Upper lobe of left lung (tissue), 6 donors: ENCODE results near the gene LIPH. TPM values are rescaled to one million over a fixed set of nuclear protein-coding genes. Genes with fewer than 3 reads are reported as not detected.

Experiments used
- ATAC-seq, 2 donors: fragments of 200-7000 bp; cut with Tn5 transposase; one replicate each; pipeline ENCODE4 v1.9.1; 2022; ENCODE audit warnings: mild to moderate bottlenecking in 2 of 2, moderate library complexity in 2 of 2; ENCODE audit not compliant: low FRiP score in 2 of 2
- DNase-seq, 2 donors: peaks; one replicate each; pipeline ENCODE4 v3.0.0-alpha.2; 2019 to 2020
- H3K27ac ChIP-seq, 4 donors: fragments of 200-600 bp; sonication (generic); one replicate each; pipeline ENCODE4 v1.5.1; 2016 to 2019
- H3K27me3 ChIP-seq, 4 donors: fragments of 200-600 bp; sonication (generic); one replicate each; pipeline ENCODE4 v1.5.1; 2017 to 2019
- H3K36me3 ChIP-seq, 4 donors: fragments of 200-600 bp; sonication (generic); one replicate each; pipeline ENCODE4 v1.5.1; 2016 to 2019
- H3K4me1 ChIP-seq, 4 donors: fragments of 200-600 bp; sonication (generic); one replicate each; pipeline ENCODE4 v1.5.1; 2018 to 2019
- H3K4me3 ChIP-seq, 4 donors: fragments of 200-600 bp; sonication (generic); one replicate each; pipeline ENCODE4 v1.5.1; 2017 to 2019; ENCODE audit warnings: mild to moderate bottlenecking in 2 of 4, moderate library complexity in 1 of 4
- H3K9me3 ChIP-seq, 4 donors: fragments of 200-600 bp; sonication (generic); one replicate each; pipeline ENCODE4 v1.5.1; 2018 to 2019
- EP300 ChIP-seq, 4 donors: sonication (generic); formaldehyde crosslinking; IDR thresholded peaks; one replicate each; pipeline ENCODE4 v1.5.1; 2017; ENCODE audit warnings: antibody characterized with exemption in 4 of 4, control low read depth in 2 of 4
- POLR2A ChIP-seq, 4 donors: fragments of 450-650 bp; IDR thresholded peaks; one replicate each; pipeline ENCODE4 v1.5.1; 2016 to 2017; ENCODE audit warnings: antibody characterized with exemption in 4 of 4, mild to moderate bottlenecking in 2 of 4
- POLR2AphosphoS5 ChIP-seq, 2 donors: sonication (generic); formaldehyde crosslinking; IDR thresholded peaks; one replicate each; pipeline ENCODE4 v1.5.1; 2017; ENCODE audit warnings: antibody characterized with exemption in 2 of 2
- WGBS, 2 donors: methylation state at CpG; one replicate each; pipeline ENCODE4 v1.1.5; 2017 to 2018; 5-methylcytosine and 5-hydroxymethylcytosine counted together
- total RNA-seq, 6 donors: library from RNA; depleted of rRNA in 4 of 6; stranded (reverse); fragments of >200 nt in 4 of 6; gene quantifications; one replicate each; pipeline versions ENCODE4 v1.1.0 to v1.2.1, GENCODE V29; 2016 to 2021
- TF ChIP-seq, protein P1 (sequence below), 6 experiments: fragments of 450-650 bp in 4 of 6; fragments of 200-600 bp in 2 of 6; sonication (generic) in 2 of 6; IDR thresholded peaks; one replicate each; pipeline ENCODE4 v1.5.1; 2016 to 2019; ENCODE audit warnings: antibody characterized with exemption in 6 of 6
- donor health status: DM: no; HTN: no; CAD: no; lungs with moderate emphysema.
- donor health status: DM: no; HTN: yes; CAD: no; lungs with severe emphysema.

The LIPH gene
- total RNA-seq, 6 donors from 2014 or later: 25.9 to 63.1 (median 42.3) TPM

DNA sequence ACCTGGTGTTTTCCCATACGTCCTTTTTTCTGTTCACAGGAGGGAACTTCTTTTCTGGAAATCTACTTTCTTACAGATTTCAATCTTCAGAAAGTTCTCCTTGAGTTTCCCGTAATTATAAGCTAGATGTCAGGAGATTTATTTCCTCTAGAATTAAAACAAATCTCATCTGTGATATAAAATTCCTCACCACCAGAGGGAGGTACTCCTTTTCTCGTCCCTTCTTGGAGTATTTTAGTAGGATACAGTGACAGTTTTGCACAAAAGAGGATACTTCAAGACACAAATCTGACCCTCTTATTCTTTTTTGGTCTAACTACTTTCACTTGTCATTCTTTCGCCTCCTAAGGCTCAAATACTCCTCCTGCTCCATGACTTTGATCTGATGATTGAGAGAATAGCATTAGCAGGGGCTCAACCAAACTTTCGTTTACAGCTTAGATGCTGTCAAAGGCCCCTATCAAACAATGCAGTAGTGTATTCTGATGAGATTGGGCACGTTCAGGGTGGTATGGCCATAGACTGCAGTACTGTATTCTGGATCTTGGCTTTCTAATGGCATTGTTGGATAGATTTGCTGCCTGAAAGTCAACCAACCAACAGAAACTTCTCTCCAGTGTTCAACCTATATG, 91.6 kb downstream of the LIPH start:
- peaks cover 0 to 22% (median 11%) of the 10 kb centered on the region in 4 donors for H3K36me3 ChIP-seq
- TF ChIP-seq POLR2AphosphoS5 (IDR thresholded peaks at IDR 0.05): no peak
- TF ChIP-seq, protein P1, sequence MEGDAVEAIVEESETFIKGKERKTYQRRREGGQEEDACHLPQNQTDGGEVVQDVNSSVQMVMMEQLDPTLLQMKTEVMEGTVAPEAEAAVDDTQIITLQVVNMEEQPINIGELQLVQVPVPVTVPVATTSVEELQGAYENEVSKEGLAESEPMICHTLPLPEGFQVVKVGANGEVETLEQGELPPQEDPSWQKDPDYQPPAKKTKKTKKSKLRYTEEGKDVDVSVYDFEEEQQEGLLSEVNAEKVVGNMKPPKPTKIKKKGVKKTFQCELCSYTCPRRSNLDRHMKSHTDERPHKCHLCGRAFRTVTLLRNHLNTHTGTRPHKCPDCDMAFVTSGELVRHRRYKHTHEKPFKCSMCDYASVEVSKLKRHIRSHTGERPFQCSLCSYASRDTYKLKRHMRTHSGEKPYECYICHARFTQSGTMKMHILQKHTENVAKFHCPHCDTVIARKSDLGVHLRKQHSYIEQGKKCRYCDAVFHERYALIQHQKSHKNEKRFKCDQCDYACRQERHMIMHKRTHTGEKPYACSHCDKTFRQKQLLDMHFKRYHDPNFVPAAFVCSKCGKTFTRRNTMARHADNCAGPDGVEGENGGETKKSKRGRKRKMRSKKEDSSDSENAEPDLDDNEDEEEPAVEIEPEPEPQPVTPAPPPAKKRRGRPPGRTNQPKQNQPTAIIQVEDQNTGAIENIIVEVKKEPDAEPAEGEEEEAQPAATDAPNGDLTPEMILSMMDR (IDR thresholded peaks at IDR 0.05): peak in 2 of 6 experiments; percentile 11 to 37
- 83 to 84% methylated on average over 6 of the region's 6 CpGs for WGBS, 2 donors
- no peaks in the 10 kb centered on the region for H3K4me1 ChIP-seq
- H3K9me3 ChIP-seq: no peaks in the 10 kb centered on the region
- H3K27me3 ChIP-seq: no peaks in the 10 kb centered on the region
- ATAC-seq (no peak), DNase-seq (no peak)
- no peak overlapping the region for H3K4me3 ChIP-seq
- H3K27ac ChIP-seq: no peak overlapping the region

- 82 to 88% methylated on average over 5 of the region's 5 CpGs for WGBS, 2 donors
- Histone ChIP-seq H3K27me3 (no peaks in the 10 kb centered on the region), H3K4me3 (no peak overlapping the region), H3K9me3 (no peaks in the 10 kb centered on the region), H3K36me3 (peaks cover 0 to 18% (median 7%) of the 10 kb centered on the region in 4 donors), H3K27ac (no peak overlapping the region), H3K4me1 (no peaks in the 10 kb centered on the region)
- ATAC-seq: no peak
- DNase-seq: no peak
- TF ChIP-seq EP300 (IDR thresholded peaks at IDR 0.05) (no peak), POLR2AphosphoS5 (IDR thresholded peaks at IDR 0.05) (no peak), POLR2A (IDR thresholded peaks at IDR 0.05) (no peak)
- TF ChIP-seq, protein P1 (IDR thresholded peaks at IDR 0.05): no peak
These were observed 92.1 kb downstream of the LIPH start for GRCh38 chr3:185460309-185460708.

- Histone ChIP-seq H3K4me1 (no peaks in the 10 kb centered on the region), H3K9me3 (no peaks in the 10 kb centered on the region), H3K4me3 (no peak overlapping the region), H3K27me3 (no peaks in the 10 kb centered on the region), H3K36me3 (peaks cover 0 to 9% (median 0%) of the 10 kb centered on the region in 4 donors), H3K27ac (no peak overlapping the region)
- TF ChIP-seq POLR2AphosphoS5 (IDR thresholded peaks at IDR 0.05): no peak
- no peak for TF ChIP-seq POLR2A (IDR thresholded peaks at IDR 0.05)
- no peak for TF ChIP-seq EP300 (IDR thresholded peaks at IDR 0.05)
- TF ChIP-seq, protein P1 (IDR thresholded peaks at IDR 0.05): no peak
- DNase-seq: no peak
- 77 to 79% methylated on average over 2 of the region's 2 CpGs for WGBS, 2 donors
- no peak for ATAC-seq
These were observed 95.0 kb downstream of the LIPH start for GRCh38 chr3:185457376-185457775.

Other genes starting within 250 kb of the LIPH start
- gene MAP3K13, start 189.5 kb downstream of the LIPH start, total RNA-seq: 10 to 100 TPM; 25.3 to 41.4 (median 31.2) TPM
- gene TMEM41A, start 53.6 kb downstream of the LIPH start, total RNA-seq: 10 to 100 TPM; 14.8 to 38.5 (median 24.5) TPM
- gene SENP2, start 33.7 kb upstream of the LIPH start, total RNA-seq: 10 to 100 TPM; 18.9 to 42.2 (median 31.6) TPM